SW480 (cell line): Measurements from ENCODE around the gene FAXDC2.
"Not testable (repeated sequence)": the region's sequence is repeated elsewhere in the genome, so short reads cannot be mapped to it uniquely, and the experiment has no call there.

Source experiments
- DNase-seq: peaks from one replicate; pipeline ENCODE4 v3.0.0-alpha.2; 2016; ENCODE audit warnings: low spot score

Gene FAXDC2

DNA sequence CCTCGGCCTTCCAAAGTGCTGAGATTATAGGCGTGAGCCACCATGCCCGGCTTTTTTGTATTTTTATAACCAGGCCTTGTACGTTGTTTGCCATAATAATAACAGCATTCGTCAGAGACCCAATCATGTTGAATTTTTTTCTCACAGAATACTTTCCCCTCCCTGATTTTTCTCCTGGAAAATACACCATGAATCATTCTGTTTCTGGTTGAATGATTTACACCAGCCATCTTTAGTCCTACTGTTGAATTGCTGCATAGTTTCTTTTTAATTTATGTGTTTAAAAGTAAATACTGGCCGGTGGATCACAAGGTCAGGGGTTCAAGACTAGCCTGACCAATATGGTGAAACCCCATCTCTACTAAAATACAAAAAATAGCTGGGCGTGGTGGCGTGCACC, 11.5 kb upstream of the FAXDC2 start:
- no peak for DNase-seq

DNA sequence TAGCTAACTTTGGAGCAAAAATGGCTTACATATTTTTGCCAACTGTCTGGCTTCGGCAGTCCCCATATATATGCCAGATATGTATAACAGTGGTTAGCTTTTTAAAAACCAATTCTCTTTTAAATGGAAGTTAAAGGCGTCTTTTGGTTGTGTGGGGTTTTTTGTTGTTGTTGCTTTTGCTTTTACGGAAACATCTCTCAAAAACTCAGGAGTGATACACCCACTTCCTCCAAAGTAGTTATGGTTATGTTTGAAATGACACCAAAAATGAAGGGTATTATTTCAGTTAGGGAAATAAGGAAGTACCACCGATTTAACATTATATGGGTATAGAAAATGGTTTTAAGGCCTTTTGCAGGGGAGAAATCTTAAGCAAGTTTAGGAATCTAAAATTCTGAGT, 10.4 kb upstream of the FAXDC2 start:
- DNase-seq: no peak

DNA sequence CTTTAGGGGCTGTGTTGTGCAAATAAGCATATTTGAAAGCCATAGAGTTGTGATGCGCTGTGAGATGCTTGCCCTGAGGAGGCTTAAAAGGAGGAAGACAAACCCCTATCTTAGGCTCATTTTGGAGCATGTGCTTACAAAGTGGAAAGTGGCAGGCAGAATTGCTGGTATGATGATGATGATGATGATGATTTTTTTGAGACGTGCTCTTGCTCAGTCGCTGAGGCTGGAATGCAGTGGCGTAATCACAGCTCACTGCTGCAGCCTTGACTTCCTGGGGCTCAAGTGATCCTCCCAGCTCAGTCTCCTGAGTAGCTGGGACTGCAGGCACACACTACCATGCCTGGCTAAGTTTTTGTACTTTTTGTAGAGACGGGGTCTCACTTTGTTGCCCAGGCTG, 9.7 kb upstream of the FAXDC2 start:
- DNase-seq: no peak

DNA sequence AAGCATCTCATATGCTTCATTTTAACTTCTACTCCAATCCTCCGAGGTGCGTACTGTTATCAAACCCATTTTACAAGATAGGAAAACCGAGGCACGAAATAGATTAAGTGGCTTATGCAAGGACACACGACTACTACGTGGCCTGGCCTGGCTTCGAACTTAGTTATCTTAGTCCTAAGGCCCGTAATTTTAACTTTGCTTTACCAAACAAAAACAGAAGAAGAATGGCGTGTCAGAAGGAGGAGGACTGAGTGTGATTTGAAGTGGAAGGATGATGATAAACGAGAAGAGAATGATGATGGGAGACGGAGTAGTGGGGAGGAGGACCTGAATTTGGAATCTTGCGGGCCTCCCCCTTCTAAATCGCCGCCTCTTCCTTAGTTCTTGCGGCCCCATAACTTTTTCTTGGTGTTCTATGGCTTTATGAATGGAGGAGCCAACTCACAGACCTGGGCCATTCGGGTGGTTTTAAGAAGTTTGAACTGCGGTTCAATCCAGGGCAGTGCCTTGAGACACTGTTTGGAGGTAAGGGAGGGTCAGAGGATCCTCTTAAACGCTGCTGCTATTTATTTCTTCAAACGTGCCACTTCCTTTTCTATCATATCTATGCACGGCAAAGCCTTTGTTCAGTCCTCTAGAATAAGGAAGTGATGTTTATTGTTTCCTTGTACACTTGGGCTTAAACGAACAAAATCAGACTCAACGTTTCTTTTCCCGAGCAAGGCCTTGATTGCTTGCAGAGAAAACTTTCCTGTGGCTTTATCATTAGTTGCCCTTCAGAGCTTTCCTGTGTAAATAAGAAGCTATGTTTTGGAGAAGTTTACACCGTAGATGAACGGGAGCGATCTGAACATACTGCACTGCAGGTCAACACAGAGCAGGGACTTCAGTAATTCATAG, 8.8 kb upstream of the FAXDC2 start:
- no peak for DNase-seq

DNA sequence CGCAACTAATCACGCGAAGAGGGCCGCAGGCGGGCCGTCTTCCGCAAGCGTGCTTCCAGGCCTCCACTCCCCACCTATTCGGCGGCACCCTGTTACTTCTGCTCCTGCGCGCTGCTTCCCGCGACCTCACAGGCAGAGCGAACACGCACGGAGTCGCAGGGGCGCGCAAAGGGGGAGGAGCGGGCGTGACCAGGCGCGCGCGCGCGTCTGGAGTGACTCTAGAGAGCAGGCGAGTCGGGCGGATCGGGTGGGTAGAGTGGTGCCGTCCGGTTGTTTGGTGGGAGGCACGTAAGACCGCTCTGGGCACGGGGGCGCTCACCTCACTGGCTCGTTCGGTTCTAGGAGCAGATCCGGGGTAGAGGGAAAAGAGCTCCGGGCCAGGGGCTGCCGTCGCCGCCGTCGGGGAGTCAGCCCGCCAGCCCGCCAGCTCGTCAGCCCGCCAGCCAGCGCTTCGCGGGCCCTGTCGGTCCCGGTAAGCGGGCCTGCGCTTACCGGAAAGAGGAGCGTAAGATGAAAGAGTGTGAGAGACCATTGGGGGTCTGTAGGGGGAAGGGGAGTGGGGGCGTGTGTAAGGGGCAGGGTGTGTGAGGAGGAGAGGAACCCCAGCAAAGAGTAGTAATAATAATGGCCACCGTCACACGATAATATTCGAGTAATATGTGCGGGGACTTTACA, 8.0 kb upstream of the FAXDC2 start, which contains the start of gene CNOT8:
Gene CNOT8, plus strand, starts transcription at position 331 of the 675 bp plus-strand sequence. CDS start 4,652 bp downstream, outside the sequence.
- peak; percentile 98 for DNase-seq

DNA sequence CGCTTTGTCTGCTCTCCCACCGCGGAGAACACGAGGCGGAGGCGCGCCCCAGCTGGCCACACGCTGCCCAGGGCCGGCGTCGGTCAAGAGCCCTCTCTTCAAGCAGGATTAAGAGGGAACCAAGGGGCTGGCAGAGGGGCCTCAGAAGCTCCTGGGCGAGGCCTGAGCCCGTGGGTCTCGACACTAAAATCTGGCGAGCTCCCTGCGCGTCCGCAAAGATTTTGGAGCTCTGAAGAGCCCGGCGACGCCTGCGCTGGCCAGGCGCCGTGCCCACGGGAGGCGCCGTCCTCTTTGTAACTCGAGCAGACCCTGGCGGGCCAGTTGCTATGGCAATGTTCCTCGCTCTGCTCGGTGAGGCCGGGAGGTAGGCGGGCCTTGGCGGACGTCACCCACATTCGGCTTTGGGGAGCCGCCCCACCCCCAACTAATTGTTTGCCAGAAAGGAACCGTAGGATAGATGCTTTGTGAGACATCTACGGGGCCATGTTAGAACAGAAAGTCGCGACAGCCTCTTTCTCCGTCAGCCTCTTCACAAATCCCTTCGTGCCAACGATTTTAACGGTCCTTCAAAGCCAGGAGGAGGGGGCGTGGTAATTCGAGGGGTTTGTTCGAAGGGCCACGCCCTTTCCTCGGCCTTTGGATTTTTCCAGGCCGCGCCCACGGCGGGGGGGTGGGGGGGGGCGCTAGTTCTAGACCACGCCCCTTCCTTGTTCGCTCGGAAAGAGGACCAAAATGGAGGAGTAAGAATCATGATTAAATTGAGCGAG, 7.3 kb upstream of the FAXDC2 start:
- peak; percentile 97 for DNase-seq

DNA sequence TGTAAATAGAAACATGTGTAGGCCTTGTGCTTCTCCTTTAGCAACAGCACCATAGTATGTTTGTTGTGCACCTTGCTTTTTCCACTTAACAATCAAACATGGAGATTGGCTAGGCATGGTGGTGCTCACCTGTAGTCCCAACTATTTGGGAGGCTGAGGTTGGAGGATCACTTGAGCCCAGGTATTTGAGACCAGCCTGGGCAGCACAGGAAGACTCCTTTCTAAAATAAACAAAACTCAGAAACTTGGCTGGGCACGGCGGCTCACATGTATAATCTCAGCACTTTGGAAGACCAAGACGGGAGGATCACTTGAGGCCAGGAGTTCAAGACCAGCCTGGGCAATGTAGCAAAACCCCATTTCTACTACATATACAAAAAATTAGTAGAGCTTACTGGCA, 948 bp upstream of the FAXDC2 start:
- no peak for DNase-seq

DNA sequence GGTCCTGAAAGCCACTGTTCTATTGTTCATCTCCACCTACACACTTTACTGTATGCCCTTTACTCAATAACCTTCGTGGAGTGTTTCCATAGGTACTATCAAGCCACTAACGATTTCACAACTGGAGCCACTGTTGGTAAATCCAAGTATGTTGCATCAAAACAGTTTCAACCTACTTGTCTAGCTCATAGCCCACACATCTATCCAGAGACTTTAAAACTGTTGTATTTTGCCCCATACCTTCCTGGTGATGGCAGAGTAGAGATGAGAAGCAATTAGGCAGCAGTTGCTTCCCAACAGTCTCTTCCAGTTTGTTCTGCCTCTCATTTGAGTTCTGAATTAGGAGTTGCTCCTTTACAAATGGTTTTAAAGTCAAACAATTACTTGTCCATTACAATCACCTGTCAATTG, 607 bp downstream of the FAXDC2 start:
- DNase-seq: no peak

DNA sequence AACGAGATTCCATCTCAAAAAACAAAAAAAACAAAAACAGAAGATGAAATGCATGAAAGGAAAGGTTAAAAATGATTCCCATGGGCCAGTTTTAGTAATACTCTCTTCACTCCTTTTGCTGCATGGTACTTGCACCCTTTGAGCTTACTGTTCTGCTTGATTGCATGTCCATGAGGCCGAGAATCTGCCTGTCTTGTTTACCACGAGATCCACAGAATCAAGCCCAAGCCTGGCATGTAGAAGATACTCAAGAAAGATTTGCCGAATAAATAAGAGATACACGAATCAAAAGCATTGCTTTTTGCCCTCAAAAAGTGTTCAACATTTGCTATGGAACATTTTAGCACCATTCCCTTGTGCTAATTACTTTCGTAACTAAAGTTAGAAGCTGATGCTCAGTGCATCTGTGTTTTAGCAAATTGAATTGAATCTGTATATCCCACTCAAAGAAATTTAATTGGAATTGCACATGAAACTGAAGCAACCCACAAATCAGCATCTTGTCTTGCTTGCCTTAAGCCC, 1.1 kb downstream of the FAXDC2 start:
- no peak for DNase-seq

DNA sequence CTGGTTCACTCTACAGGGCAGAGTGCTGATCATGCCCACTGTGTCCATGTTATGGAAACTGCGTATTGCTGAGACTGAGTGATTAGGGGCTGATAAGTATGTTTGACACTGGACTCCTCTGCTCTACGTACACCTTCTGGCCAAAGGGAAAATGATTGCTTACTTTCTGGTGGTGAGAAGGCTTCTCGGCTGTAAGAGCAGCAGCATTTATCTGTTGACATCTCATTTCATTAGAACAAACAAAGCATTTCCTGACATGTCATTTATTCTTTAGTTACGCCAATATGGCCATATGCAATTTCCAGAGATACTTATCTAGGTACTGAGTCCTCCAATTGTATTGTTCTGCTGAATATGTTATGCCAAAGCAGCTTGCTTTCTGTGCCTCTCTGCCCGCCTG, 5.6 kb downstream of the FAXDC2 start:
- DNase-seq: no peak

DNA sequence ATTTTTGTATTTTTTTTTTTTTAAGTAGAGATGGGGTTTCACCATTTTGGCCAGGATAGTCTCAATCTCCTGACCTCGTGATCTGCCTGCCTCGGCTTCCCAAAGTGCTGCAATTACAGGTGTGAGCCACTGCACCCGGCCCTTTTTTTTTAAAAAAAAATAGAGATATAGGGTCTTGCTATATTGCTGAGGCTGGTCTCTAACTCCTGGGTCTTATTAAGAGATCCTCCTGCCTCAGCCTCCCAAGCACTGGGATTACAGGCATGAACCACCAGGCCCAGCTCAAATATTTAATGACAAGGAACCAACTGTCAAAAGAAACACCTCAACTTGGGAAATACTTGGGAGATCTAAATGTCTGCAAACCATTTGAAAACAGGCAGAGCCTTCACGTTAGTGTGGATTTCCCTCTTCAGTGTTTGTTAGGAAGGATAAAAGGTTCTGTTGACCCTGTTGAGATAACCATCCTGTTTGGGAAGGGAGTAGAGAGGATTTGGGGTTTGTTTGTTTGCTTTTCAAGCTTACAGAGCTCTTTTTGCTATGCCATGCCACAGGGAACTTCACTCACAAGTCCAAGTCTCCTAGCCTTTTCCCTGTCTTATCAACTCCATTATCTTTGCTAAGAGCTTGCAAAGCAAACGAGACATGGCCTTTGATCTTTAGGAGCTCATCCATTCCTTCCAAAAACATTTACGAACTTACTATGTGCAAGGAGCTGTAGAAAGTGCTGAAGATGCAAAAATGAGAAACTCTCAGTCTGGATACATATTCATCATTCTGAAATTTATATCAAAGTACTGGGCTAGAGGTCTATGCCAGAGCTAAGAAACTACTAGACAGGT, 7.5 kb downstream of the FAXDC2 start:
- DNase-seq: no peak

DNA sequence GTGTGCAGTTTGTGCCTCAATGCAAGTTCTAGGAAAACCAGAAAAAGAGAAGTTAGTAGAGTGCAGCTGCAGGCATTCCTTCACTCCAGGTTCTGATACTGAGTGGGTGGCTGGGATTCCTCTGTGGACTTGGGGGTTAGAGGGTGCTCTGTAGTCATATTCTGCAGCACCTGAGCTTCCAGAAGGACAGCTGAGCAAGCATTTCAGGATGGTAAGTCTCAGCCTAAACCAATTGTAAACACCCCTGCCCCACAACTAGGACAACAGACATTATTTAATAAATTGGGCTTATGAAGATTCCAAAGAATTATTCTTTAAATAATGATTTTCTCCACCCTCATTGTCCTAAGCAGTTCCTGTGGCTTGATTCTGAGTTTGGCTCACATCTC, 9.1 kb downstream of the FAXDC2 start:
- DNase-seq: no peak

DNA sequence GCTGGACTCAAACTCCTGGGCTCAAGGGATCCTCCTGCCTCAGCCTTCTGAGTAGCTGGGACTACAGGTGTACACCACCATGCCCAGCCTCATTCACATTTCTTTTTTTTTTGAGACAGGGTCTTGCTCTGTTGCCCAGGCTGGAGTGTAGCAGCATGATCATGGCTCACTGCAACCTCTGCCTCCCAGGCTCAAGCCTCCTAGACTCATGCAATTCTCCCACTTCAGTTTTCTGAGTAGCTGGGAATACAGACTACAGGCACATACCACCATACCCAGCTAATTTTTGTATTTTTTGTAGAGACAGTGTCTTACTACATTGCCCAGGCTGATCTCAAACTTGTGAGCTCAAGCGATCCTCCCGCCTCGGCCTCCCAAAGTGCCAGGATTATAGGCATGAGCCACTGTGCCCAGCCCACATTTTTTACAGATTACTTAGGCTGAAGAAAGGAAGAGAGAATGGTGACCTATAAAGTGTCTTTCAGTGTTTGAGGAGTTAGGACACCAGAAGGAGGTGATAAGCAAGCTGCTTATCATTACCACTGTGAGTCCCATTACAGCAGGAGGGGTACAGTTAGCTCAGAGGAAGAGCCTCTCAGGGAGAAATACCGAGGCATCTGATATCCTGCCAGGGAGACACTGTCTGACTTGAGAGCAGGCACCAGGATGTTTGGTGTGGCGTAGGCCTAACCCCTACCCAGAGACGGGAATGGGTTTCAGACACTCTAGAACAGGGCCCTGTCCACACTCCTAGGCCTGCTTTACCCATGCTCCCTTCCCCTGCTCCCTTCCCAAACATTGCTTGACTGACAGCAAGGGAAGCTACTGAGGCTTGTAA, 9.7 kb downstream of the FAXDC2 start:
- DNase-seq: no peak

DNA sequence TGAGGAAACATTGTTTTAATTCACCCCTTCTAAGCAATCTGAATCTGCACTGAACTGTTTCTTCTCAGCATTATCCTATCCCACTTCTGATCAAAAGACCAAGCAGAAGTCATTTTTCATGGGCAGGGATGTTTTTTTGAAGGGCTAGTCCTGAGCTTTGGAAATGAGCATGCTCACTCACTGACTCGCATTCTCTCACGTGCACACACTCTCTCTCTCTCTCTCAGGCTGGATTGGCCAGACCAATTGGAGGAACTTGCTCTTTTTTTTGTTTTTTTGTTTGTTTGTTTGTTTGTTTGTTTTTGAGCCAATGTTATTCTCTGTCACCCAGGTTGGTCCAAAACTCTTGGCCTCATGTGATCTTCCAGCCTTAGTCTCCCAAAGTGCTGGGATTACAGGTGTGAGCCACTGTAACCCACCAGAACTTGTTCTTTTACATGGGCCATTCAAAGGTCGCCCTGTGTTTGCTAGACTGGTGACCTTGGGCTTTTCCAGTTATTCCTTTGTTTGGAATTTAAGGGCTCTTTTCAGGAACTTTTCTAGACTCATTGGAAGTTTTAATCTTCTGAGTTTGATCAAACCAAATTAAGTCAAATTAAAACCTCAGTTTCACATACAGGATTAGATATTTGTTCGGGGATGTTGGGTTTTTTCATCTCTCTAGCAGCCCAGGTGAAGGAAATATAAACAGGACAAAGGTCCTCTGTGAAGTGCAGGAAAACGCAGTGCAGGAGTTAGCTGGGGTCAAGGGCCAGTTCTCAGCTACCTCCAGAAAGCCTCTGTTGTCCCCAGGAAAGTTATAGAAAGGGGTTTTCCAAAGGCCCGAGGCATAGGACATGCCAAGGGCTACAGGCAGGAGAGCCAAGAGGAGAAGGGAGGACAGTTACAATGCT, 13.1 kb downstream of the FAXDC2 start:
- DNase-seq: no peak

DNA sequence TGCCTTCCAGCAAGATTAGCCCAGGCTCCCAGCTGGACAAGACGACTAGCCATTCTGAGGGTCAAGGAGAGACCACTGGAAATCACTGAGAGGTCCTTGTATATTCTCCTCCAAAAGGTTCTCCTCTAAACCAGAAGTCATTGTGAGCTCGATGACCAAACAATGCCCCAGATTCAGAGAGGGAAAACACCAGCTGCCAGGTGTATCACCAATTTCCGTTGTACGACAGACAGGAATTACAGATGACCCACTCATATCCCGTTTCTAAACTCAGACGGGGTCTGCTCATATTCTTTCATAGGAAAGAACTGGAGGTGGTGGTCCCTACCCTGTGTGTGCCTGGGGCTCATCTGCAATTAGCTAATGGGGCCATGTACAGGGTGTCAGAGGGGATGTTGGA, 14.2 kb downstream of the FAXDC2 start:
- DNase-seq: no peak

DNA sequence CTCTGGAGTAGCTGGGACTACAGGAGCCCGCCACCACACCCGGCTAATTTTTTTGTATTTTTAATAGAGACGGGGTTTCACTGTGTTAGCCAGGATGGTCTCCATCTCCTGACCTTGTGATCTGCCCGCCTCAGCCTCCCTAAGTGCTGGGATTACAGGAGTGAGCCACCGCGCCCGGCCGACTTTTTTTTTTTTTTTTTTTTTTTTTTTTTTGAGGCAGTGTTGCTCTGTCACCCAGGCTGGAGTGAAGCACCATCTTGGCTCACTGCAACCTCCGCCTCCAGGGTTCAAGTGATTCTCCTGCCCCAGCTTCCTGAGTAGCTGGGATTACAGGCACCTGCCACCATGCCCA, 14.7 kb downstream of the FAXDC2 start:
- not testable (repeated sequence) for DNase-seq

DNA sequence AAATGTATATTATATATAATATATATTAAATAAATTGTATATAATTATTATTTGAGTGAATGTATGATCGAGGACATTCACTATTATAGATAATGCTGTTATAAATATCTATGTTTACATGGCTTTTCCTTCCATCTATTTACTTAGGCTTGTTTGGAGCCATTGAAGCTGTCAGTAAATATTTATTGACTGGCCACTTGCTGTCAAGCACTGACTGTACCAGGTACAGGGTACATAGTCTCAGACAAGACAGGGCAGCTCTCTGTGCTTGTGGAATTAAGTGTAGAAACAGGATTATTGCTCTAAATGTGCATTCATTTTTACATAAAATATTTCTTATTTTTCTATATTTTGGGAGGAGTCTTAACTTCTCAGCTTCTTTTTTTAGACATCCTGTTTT, 16.4 kb downstream of the FAXDC2 start:
- DNase-seq: no peak

DNA sequence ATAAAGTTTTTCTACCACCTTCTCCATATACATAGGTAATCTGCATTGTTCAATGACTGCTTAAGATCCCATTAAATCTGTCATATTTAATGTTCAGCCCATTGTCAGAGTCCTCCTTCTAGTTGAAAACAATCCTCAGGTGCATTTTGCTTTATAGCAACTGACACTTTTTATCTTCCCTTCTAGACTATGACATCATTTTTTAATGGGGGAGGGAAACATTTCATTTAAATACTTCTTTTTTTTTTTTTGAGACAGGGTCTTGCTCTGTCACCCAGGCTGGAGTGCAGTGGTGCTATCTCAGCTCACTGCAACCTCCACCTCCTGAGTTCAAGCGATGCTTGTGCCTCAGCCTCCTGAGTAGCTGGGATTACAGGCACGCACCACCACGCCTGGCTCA, 17.6 kb downstream of the FAXDC2 start:
- not testable (repeated sequence) for DNase-seq

DNA sequence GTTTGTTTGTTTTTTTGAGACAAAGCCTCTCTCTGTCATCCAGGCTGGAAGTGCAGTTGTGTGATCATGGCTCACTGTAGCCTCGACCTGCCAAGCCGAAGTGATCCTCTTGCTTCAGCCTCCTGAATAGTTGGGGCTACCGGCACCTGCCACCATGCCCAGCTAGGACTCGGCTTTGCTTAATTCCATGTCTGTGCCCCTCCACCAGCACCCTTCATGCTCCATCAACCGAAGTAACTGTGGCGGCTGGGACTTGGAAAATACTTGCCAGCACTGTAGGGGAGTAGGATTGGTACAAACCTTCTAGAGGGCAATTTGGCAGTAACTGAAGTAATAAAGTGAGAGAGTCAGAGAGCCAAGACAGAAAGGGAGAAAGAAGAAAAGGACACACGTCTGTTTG, 19.0 kb downstream of the FAXDC2 start:
- no peak for DNase-seq

DNA sequence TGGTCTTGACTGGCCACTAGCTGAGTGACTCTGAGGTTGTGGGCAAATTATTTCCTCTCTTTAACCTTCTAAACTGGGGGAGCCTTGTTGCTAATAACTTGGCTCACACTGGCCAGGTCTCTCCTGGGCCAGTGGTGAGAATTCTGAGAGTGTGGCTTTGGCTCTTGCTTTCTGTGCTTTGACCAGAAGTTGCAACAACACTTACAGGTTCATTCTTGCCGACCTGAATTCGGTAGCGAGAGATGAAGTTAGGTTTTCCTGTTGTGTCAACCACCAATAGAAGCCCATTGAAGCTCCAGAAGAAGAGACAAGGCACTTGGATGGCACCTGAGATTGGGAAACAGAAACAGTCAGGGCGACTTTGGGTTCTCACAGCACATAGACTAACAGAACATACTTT, 19.8 kb downstream of the FAXDC2 start:
- no peak for DNase-seq
